Sigmoid colon (tissue), 4 donors: Measurements from ENCODE around the gene ABHD16B.

ENCODE experiments used
- CTCF ChIP-seq, 4 experiments: fragments of 450-650 bp in 3 of 4; fragments of 200-600 bp in 1 of 4; IDR thresholded peaks; one replicate each; pipeline ENCODE4 v1.5.1; 2016 to 2019; ENCODE audit warnings: antibody characterized with exemption in 4 of 4, mild to moderate bottlenecking in 3 of 4, moderate library complexity in 2 of 4
- EP300 ChIP-seq, 4 donors: sonication (generic); formaldehyde crosslinking; IDR thresholded peaks; one replicate each; pipeline ENCODE4 v1.6.1; 2017; ENCODE audit warnings: antibody characterized with exemption in 4 of 4
- POLR2A ChIP-seq, 2 donors: fragments of 450-650 bp; IDR thresholded peaks; one replicate each; pipeline ENCODE4 v1.6.1; 2016; ENCODE audit warnings: antibody characterized with exemption in 2 of 2, mild to moderate bottlenecking in 2 of 2, moderate library complexity in 2 of 2

DNA sequence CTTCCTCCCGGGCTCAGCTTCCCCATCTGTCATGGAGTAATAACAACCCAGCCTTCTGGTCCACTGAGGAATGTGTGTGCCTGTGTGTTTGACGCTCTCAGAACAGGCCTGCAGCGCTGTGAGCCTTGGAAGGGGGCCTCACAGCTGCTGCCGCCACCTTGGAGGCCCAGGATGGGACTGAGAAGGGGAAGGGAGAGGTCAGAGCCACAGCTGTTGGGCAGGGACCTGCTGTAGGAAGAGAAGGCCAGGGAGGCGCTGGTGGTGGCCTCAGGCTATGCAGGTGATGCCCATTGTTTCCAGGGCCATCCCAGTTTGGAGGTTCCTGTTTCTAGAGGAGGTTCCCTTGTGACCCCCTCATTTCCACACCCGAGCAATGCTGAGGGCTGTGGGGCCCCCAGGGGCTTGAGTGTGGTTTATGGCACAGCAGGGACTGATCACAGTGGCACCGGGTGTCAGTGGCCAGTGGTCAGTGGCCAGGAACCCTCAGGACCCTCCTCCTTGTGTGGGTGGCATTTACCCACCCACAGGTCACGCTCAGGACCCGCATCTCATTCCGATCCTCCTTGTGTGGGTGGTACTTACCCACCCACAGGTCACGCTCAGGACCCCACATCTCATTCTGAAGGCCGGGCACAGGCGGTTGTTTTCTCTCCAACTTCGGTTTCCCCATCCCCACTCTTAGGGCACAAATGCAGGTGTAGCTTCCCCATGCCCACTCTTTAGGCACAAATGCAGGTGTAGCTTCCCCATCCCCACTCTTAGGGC is 17.8 kb downstream of the ABHD16B start:
- TF ChIP-seq EP300 (IDR thresholded peaks at IDR 0.05) = no peak
- no peak for TF ChIP-seq CTCF (IDR thresholded peaks at IDR 0.05)
- TF ChIP-seq POLR2A (IDR thresholded peaks at IDR 0.05) = no peak
